ENCODE measurements around the gene PAN2.
"Not testable (repeated sequence)": the region's sequence is repeated elsewhere in the genome, so short reads cannot be mapped to it uniquely, and the experiment has no call there.

Gene PAN2

DNA sequence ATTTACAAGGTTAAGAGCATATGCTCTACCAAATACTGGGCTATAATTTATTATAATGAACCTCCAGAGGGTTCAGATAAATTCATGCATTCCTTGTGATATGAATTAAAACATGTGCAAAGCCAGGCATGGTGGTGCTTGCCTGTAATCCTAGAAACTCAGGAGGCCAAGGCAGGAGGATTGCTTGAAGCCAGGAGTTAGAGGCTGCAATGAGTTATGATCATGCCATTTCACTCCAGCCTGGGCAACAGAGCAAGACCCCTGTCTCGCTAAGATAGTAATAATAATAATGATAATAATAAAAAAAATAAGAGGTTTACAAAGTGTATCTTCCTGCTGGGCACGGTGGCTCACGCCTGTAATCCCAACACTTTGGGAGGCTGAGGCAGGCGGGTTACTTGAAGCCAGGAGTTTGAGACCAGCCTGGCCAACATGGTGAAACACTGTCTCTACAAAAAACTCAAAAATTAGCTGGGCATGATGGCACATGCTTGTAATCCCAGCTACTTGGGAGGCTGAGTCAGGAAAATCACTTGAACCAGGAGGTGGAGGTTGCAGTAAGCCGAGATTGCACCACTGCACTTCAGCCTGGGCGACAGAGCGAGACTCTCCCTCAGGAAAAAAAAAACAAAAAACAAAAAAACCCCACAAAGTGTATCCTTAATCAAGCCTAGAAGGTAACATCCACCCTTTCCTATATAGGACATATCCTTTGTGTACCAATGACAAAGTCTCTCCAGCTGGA is 26.4 kb downstream of the PAN2 start:
- FAIRE-seq, result no peak

DNA sequence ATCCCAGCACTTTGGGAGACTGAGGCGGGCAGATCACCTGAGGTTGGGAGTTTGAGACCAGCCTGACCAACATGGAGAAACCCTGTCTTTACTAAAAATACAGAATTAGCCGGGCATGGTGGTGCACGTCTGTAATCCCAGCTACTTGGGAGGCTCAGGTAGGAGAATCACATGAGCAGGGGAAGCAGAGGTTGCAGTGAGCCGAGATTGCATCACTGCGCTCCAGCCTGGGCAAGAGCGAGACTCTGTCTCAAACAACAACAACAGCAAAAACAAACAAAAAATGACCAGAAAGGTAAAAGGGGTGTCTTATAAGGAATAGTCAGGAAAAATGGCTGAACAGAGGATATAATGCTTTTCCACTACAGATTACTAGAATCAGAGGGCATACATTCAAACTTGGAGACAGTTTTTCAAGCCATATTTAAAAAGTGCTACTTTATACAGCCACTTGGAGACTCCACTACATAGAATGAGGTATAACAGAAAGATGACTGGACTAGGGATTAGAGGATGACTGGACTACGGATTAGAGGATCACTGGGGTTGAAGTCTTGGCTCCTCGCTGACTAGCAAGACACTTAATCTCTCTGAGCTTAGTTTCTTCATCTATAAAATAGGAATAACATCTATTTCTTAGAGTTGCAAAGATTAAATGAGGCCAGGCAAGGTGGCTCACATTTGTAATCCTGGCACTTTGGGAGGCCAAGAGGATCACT is 28.8 kb downstream of the PAN2 start:
- FAIRE-seq, result no peak

DNA sequence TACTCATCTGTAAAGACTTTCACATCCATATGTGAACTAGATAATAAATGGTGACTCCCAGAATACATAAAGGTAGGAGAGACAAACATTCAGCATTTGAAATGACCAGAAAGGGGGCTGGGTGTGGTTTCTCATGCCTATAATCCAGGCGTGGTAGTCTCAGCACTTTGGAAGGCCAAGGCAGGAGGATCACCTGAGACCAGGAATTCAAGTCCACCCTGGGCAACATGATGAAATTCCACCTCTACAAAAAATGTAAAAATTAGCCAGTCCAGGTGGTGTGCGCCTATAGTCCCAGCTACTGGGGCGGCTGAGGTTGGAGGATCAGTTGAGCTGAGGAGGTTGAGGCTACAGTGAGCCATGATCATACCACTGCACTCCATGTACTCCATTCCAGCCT is 29.5 kb downstream of the PAN2 start:
- FAIRE-seq, result no peak

DNA sequence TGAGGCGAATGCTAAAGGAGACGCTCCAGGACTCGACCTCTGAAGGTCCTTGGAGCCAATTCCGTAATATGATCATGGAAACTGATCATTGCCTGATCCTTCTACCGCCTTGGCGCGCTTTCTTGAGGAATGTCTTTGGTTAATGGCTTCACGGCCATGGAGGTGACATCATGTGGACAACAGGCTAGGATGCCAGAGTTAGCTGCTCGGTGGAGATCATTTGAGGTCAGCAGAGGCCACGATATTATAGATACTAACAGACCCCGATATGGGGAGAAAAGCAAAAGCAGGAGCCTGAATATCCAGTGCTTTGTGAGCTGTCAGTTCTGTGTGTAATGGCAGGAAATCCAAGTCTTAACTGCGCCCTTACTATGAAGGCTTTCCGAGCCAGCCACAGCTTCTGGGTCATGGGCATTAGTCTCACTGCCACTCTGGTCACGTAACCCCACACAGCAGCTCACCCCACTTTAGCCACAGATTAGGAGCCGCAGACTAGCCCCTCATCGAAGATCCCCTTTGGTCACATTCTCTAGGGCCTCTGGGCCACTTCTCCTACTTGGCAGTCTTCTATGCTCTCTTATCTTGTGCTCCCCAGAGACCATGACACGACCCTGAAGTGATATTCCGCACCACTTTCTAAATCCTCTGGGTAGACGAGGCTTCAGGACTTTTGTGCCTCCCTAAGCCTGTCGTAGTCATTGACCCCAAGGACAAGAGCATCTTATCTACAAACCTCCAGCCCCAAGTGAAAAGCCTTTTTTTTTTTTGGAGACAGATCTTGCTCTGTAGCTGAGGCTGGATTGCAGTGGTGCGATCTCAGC is 32.9 kb downstream of the PAN2 start:
- no peak for FAIRE-seq

DNA sequence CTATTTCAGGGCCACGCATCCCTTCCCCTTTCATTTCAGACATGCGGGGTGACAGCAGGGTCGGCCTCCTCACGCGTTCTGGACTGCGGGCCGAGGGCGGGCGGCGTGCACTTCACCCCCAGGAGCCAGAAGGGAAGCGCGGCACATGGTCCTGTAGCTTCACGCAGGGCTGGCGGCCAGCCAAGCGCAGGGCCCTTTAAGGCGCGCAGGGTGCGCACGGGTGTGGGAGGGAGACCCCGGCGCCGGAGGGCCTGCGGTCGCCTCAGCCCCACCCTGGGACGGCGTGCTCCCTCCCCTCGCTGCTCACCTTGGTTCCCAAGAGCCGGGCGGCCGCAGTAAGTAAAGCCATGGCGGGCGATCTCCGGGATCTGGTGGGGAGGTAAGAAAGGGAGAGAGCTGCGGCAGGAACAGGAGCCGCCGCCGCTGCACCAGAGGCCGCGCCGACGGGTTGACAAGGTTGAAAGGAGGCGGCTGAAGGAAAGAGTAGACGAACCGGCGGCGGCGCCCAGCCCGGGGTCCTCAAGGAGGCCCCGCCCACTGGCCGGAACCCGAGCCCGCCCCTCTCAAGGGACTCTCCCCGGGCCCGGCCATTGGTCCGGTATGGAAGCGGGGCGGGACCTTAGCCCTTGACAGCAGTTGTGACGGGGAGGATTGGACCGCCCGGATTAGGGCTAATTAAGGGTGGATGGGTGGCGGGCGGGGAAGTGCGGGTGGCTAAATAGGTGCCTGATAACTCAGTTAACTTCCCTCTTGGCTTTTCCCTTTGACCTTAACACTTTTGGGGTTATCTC is 33.8 kb downstream of the PAN2 start, which contains the start of gene CS:
Gene CS, minus strand, starts transcription at position 478 of the 791 bp plus-strand sequence. Its CDS starts 129 bp downstream, at position 349.
- FAIRE-seq, result peak; percentile 81

DNA sequence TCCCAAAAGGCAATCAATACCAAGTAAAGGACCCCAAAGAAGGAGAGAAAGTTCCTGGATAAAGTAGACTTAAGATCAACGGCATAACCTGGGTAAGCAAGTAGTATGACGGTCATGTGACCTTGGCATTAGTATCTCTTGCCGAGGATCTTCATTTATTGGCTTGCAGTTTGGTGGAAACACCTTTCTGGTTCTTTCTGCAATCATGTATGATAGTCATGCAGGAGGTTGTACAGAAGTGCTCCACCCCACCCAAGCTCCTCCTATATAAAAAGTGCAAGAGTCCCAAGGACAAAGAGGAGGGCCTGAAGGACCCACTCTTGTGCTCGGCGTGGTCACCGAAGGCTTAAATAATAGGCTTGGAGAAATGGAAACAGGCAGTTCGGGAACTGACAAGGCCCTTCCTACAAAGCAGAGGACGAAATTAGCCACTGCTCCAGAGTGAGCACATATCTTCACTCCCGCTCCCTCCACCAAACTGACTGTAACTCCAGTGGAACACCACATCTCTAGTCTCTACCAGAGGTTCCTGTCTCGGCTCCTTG is 34.4 kb downstream of the PAN2 start:
- FAIRE-seq, result no peak

DNA sequence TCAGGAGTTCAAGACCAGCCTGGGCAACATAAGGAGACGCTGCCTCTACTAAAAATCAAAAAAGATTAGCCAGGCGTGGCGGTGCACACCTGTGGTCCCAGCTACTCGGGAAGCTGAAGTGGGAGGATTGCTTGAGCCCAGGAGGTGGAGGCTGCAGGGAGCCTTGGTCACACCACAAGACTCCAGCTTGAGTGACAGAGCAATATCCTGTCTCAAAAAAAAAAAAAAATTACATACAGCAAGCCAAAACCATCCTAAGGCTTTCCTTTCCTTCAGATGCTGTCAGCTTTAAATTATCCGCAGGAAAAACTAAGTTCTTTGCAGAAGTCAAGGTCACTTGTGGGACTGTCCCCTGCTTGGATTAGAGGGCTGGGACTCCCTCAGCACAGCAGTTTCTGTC is 35.0 kb downstream of the PAN2 start:
- no peak for FAIRE-seq

DNA sequence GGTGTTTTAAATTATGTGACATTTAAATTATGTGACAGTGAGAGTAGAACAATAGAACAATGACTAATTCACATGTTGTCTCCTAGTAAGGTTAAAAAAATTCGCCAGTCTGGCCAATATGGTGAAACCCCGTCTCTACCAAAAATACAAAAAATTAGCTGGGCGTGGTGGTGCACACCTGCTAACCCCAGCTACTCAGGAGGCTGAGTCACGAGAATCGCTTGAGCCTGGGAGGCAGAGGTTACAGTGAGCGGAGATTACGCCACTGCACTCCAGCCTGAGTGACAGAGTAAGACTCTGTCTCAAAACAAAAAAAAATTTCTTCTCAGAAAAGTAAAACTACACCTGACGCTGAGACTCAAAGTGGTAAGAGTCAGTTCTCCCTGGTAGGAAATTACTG is 36.4 kb downstream of the PAN2 start:
- FAIRE-seq, result no peak

DNA sequence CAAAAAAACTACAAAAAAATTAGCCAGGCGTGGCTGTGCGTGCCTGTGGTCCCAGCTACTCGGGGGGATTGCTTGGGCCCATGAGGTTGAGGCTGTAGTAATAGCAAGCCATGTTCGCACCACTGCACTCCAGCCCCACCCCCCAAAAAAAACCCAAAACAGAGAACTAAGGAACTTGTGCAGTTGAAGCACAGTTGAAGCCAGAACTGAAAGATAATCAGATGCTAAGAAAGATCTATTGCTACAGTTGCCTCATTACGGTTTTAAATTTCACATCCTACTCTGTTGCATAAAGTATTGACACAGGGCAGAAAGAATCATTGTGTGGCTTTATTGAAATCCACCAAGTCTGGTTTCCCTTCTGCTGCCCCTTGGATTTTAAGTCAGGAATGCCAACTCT is 37.5 kb downstream of the PAN2 start:
- no peak for FAIRE-seq

DNA sequence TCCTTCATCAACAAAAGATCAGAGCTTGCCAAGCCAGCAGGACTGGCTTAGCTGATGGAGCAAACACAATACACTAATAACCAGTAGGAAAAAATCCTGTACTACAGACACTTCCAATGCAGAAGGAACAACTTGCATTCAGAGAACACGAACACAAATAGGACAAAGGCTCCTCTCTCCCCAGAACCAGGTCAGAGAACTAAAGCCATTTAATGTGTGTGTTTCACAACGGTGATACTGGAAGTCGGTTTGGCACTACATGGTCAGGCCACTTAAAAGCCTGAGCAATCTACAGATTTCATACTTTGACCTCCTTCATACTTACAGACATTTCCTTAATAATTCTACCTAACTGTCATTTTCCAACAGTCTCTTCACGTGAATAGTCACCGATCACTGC is 40.0 kb downstream of the PAN2 start:
- no peak for FAIRE-seq

DNA sequence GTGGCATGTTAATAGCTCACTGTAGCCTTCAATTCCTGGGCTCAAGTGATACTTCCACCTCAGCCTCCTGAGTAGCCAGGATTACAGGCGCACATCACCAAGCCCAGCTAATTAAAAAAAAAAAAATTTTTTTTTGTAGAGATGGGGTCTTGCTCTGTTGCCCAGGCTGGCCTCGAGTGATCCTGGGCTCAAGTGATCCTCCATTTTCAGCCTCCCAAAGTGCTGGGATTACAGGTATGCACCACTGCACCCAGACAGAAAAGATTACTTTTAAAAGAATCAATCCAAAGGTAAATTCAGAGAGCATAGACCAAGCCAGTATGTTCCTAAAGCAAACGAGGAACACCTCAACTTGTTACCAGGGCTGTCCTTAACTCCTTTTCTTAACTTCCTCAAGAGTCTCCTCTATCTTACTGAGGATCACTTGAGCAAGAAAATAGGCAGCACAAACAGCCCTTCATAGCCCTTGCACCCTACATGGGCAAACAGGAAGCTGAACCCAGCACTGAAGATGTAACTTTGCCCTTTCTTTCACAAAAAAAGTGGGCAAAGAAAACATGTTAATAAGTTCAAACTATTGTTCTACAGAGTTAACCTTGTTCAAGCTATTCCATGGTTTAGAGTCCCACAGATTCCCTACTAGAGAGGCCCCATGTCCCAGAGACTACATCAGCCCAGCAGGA is 45.0 kb downstream of the PAN2 start:
- FAIRE-seq, result no peak

DNA sequence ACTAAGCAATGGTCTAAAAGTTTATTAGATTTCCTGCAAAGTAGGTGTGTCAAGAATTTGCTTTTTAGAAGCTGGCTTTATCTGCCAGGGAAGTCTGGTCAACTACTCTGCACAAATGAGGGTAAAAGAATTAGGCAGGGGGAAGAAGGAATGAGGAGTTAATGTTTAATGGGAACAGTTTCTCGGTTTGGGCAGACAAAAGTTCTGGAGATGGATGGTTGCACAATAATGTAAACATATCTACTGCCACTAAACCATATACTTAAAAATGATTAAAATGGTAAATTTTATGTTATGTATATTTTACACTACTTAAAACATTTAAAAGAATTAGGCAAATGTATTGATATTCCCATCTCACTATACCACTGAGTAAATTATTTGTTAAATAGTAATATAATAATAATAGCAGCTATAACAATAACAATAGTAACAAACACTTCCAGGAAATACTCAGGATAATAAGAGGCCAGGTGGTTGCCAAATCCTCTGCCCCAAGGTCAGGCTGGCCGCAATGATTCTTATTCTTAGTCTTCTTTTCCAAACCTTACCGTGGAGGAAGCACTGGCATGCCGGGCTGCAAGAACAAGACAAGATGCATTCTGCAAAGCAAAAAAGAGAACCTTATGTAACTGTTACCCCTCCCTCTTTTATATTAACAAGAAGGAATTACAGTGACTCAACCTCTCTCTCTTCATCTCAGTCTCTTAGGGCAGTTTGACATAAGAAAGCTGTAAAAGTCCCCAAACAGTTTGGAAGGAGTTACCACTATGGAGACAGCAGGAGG is 47.6 kb downstream of the PAN2 start:
- no peak for FAIRE-seq

DNA sequence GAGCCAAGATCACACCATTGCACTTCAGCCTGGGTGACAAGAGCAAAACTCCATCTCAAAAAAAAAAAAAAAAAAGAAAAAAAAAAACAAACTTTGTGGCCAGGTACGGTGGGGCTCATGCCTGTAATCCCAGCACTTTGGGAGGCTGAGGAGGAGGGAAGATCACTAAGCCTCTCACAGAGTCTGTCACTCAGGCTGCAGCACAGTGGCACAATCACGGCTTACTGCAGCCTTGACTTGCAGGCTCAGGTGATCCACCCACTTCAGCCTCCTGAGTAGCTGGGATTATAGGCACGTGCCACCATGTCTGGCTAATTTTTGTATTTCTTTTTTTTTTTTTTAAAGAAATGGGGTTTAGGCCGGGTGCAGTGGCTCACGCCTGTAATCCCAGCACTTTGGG is 49.5 kb downstream of the PAN2 start:
- FAIRE-seq, result not testable (repeated sequence)

DNA sequence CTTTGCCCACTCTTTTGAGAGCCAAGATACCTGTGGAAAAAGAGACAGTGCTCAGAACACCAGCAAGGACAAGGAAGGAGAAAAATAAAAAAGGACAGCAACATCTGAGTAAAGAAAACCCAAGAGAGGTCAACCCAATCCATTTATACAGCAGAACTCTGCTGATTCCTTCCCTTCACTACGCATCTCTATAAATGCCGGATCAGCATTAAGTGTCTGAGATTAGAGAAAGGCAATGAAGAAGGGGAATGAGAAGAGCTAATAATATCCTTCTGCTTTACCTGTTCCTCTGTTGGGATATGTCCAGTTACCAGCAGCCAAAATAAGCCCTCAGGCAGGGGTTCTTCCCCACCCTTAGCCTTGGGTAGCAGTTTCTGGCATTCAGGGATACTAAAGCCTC is 51.2 kb downstream of the PAN2 start:
- no peak for FAIRE-seq

DNA sequence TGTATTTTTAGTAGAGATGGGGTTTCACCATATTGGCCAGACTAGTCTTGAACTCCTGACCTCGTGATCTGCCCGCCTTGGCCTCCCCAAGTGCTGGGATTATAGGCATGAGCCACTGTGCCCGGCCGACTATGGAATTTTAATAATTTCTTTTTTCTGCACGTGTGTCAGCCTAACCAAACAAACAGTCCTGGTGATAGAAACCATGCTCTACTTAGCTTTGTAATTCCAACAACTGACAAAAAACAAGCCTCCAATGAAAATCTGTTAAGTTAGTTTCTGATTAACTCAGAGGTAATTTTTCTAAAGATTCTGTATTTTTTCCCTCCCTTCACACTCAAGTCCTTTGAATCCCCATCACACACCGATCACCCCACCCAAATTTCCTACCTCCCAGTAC is 51.8 kb downstream of the PAN2 start:
- FAIRE-seq, result no peak

DNA sequence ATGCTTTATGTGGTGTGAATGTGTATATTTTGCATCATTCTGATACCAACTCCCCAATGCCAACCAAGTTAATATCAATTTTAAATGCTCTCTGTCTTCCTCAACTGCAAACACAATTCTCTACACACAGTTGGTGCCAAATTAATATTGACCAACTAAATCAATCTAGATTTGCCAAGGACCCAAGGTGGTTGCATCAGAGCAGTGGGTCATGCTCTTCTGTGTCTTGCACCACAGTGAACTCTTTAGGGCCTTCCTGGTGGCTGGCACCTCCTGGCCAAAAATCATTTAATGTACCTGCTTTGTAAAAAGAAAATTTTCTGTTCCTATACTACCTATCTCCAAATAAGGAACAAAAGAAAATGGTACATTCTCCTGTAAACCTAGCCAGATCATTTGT is 53.0 kb downstream of the PAN2 start:
- no peak for FAIRE-seq

DNA sequence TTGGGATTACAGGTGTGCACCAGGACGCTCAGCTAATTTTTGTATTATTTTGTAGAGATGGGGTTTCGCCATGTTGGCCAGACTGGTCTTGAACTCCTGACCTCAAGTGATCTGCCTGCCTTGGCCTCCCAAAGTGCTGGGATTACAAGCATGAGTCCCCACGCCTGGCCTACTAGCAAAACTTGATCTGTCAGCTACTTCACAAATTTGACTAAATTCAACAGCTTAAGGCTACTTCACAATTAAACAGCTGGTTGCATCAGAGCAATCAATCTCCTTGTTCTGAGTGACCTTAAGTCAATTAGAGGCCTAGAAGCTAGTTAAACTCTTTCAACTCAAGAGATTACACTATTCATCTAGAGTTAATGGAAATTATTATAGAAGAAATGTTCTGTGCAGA is 54.9 kb downstream of the PAN2 start:
- no peak for FAIRE-seq

DNA sequence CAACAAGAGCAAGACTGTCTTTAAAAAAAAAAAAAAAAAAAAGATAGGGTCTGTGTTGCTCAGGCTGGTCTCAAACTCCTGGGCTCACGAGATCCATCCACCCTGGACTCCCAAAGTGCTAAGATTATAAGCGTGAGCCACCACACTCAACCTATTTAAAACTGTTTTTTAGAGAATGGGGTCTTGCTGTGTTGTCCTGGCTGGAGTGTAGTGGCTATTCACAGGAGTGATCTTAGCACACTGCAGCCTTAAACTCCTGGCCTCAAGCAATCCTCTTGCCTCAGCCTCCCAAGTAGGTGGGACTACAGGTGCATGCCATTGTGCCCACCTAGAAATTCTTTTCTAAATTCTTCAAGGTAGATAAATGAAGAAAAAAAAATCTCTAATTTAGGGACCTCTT is 59.5 kb downstream of the PAN2 start:
- no peak for FAIRE-seq

DNA sequence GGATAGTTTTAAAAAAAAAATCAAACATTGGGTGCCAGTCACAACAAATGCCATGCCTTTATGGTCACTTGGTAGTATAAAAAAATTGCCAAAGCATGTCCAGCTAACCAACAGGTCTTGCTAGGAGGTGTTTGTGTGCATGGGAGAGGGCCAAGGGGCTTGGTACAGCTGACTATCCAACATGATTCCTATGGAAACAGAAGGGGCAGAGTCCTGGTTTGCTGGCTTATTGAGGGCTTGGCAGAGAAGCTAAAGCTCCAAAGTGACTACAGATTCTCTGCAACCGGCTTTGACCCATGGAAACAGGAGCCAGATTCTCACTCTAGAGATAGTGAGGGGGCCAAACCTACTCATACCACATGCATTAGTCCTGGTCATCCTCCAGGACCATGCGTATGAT is 61.3 kb downstream of the PAN2 start:
- not testable (repeated sequence) for FAIRE-seq

DNA sequence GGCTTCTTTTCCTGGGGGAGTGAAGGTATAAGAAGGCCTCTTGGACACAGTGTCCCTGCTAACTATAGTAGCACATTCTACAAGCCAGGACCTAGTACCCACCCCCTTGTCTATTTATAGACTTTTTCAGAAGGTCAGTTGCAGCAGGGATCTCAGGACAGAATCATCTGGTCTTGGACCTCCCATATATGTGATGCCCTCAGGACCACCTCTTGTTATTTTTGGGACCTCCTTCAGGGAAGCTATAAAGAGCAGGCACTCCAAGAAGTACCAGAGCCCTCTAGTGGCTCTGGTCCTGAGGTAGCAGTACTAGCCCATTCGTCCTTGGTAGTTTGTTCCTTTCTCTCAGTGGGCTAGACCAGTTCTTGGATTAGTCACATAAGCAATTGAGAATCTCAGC is 62.8 kb downstream of the PAN2 start:
- no peak for FAIRE-seq
